ENCODE results near the gene CCDC39.

CCDC39 gene

DNA sequence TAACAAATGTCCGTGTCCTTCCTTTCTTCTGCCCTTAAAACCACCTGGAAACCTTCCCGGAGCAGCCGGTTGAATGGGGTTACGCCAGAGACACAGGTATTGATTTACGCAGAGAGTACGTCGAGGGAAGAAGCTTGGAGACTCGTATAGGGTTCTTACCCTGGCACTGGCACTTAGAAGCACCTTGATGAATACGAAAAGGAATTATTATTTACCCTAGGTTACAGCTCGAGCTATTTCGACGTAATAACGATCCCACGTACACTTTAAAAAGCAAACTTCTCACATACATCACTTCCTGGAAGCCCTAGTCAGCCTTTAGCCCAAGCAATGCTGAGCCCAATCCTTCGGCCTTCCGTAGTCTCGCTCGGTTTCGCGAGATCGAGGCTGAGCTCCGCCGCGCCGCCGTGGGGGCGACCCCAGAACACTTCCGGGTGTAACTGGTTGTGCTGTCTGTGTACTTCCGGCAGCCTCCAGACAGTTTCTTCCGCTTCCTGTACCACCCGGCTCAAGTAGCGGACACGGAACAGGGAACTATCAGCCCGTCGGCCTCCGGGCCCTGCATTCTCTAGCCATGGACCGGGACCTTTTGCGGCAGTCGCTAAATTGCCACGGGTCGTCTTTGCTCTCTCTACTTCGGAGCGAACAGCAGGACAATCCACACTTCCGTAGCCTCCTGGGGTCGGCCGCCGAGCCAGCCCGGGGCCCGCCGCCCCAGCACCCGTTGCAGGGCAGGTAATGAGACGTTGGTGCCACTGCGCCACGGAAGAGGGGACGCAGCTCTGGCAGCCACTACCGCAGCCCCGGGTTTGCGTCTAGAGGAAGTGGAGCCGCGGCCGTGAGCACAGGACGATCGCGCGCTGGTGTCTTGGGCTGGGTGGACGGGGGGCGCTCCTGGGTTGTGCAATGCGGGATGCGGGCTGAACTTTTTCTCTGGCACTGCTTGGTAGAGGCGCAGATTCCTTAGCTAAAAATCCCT lies 77.3 kb downstream of the CCDC39 start, which contains the start of gene TTC14 (continued):
- TF ChIP-seq, protein P1, sequence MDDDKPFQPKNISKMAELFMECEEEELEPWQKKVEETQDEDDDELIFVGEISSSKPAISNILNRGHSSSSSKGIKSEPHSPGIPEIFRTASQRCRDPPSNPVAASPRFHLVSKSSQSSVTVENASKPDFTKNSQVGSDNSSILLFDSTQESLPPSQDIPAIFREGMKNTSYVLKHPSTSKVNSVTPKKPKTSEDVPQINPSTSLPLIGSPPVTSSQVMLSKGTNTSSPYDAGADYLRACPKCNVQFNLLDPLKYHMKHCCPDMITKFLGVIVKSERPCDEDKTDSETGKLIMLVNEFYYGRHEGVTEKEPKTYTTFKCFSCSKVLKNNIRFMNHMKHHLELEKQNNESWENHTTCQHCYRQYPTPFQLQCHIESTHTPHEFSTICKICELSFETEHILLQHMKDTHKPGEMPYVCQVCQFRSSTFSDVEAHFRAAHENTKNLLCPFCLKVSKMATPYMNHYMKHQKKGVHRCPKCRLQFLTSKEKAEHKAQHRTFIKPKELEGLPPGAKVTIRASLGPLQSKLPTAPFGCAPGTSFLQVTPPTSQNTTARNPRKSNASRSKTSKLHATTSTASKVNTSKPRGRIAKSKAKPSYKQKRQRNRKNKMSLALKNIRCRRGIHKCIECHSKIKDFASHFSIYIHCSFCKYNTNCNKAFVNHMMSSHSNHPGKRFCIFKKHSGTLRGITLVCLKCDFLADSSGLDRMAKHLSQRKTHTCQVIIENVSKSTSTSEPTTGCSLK (tag by site-specific recombination; IDR thresholded peaks at IDR 0.05): no peak
- TF ChIP-seq ZNF157 (tag by site-specific recombination; IDR thresholded peaks at IDR 0.05) (no peak), ZNF610 (tag by site-specific recombination; IDR thresholded peaks at IDR 0.05; ENCODE audit: borderline replicate concordance) (no peak), ZFHX2 (tag by site-specific recombination; conservative IDR thresholded peaks at IDR 0.05) (peak; percentile 51; the same call in 1 of the 2 replicates), ZNF792 (tag by site-specific recombination; IDR thresholded peaks at IDR 0.05) (no peak), ZNF426 (tag by site-specific recombination; IDR thresholded peaks at IDR 0.05) (no peak), ZNF510 (tag by site-specific recombination; IDR thresholded peaks at IDR 0.05; ENCODE audit: insufficient replicate concordance) (no peak), ZNF548 (tag by site-specific recombination; IDR thresholded peaks at IDR 0.05) (no peak), ZNF138 (tag by site-specific recombination; IDR thresholded peaks at IDR 0.05; ENCODE audit: borderline replicate concordance) (no peak), ZNF76 (tag by site-specific recombination; IDR thresholded peaks at IDR 0.05; ENCODE audit: borderline replicate concordance, low read depth) (no peak), WT1 (tag by site-specific recombination; IDR thresholded peaks at IDR 0.05) (no peak), SCRT1 (tag by site-specific recombination; IDR thresholded peaks at IDR 0.05; ENCODE audit: borderline replicate concordance) (no peak), ZNF747 (tag by site-specific recombination; IDR thresholded peaks at IDR 0.05) (no peak), ZIC2 (tag by site-specific recombination; IDR thresholded peaks at IDR 0.05) (no peak), EGR2 (tag by site-specific recombination; IDR thresholded peaks at IDR 0.05; ENCODE audit: low read depth) (no peak), ZNF10 (tag by site-specific recombination; IDR thresholded peaks at IDR 0.05) (no peak), ZNF335 (tag by site-specific recombination; conservative IDR thresholded peaks at IDR 0.05) (peak; percentile 64), ZBTB8A (tag by site-specific recombination; IDR thresholded peaks at IDR 0.05) (peak; percentile 69)
- TF ChIP-seq, protein P2, sequence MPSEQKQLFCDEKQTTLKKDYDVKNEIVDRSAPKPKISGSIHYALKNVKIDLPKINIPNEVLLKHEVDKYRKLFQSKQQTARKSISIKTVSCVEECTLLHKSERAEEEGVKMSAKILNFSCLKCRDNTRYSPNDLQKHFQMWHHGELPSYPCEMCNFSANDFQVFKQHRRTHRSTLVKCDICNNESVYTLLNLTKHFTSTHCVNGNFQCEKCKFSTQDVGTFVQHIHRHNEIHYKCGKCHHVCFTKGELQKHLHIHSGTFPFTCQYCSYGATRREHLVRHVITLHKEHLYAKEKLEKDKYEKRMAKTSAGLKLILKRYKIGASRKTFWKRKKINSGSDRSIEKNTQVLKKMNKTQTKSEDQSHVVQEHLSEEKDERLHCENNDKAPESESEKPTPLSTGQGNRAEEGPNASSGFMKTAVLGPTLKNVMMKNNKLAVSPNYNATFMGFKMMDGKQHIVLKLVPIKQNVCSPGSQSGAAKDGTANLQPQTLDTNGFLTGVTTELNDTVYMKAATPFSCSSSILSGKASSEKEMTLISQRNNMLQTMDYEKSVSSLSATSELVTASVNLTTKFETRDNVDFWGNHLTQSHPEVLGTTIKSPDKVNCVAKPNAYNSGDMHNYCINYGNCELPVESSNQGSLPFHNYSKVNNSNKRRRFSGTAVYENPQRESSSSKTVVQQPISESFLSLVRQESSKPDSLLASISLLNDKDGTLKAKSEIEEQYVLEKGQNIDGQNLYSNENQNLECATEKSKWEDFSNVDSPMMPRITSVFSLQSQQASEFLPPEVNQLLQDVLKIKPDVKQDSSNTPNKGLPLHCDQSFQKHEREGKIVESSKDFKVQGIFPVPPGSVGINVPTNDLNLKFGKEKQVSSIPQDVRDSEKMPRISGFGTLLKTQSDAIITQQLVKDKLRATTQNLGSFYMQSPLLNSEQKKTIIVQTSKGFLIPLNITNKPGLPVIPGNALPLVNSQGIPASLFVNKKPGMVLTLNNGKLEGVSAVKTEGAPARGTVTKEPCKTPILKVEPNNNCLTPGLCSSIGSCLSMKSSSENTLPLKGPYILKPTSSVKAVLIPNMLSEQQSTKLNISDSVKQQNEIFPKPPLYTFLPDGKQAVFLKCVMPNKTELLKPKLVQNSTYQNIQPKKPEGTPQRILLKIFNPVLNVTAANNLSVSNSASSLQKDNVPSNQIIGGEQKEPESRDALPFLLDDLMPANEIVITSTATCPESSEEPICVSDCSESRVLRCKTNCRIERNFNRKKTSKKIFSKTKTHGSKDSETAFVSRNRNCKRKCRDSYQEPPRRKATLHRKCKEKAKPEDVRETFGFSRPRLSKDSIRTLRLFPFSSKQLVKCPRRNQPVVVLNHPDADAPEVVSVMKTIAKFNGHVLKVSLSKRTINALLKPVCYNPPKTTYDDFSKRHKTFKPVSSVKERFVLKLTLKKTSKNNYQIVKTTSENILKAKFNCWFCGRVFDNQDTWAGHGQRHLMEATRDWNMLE (tag by site-specific recombination; conservative IDR thresholded peaks at IDR 0.05; ENCODE audit: low read depth): peak; percentile 100
- TF ChIP-seq, protein P3, sequence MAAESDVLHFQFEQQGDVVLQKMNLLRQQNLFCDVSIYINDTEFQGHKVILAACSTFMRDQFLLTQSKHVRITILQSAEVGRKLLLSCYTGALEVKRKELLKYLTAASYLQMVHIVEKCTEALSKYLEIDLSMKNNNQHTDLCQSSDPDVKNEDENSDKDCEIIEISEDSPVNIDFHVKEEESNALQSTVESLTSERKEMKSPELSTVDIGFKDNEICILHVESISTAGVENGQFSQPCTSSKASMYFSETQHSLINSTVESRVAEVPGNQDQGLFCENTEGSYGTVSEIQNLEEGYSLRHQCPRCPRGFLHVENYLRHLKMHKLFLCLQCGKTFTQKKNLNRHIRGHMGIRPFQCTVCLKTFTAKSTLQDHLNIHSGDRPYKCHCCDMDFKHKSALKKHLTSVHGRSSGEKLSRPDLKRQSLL (tag by site-specific recombination; IDR thresholded peaks at IDR 0.05): no peak
- TF ChIP-seq, protein P4, sequence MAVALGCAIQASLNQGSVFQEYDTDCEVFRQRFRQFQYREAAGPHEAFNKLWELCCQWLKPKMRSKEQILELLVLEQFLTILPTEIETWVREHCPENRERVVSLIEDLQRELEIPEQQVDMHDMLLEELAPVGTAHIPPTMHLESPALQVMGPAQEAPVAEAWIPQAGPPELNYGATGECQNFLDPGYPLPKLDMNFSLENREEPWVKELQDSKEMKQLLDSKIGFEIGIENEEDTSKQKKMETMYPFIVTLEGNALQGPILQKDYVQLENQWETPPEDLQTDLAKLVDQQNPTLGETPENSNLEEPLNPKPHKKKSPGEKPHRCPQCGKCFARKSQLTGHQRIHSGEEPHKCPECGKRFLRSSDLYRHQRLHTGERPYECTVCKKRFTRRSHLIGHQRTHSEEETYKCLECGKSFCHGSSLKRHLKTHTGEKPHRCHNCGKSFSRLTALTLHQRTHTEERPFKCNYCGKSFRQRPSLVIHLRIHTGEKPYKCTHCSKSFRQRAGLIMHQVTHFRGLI (tag by site-specific recombination; IDR thresholded peaks at IDR 0.05): no peak
- TF ChIP-seq, protein P5, sequence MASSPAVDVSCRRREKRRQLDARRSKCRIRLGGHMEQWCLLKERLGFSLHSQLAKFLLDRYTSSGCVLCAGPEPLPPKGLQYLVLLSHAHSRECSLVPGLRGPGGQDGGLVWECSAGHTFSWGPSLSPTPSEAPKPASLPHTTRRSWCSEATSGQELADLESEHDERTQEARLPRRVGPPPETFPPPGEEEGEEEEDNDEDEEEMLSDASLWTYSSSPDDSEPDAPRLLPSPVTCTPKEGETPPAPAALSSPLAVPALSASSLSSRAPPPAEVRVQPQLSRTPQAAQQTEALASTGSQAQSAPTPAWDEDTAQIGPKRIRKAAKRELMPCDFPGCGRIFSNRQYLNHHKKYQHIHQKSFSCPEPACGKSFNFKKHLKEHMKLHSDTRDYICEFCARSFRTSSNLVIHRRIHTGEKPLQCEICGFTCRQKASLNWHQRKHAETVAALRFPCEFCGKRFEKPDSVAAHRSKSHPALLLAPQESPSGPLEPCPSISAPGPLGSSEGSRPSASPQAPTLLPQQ (tag by site-specific recombination; IDR thresholded peaks at IDR 0.05): peak; percentile 42; the same call in 1 of the 2 replicates
- TF ChIP-seq, protein P6, sequence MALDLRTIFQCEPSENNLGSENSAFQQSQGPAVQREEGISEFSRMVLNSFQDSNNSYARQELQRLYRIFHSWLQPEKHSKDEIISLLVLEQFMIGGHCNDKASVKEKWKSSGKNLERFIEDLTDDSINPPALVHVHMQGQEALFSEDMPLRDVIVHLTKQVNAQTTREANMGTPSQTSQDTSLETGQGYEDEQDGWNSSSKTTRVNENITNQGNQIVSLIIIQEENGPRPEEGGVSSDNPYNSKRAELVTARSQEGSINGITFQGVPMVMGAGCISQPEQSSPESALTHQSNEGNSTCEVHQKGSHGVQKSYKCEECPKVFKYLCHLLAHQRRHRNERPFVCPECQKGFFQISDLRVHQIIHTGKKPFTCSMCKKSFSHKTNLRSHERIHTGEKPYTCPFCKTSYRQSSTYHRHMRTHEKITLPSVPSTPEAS (tag by site-specific recombination; IDR thresholded peaks at IDR 0.05): 0 out of 2 replicates have a peak, but pooled peaks have one; percentile 16
- TF ChIP-seq, protein P7, sequence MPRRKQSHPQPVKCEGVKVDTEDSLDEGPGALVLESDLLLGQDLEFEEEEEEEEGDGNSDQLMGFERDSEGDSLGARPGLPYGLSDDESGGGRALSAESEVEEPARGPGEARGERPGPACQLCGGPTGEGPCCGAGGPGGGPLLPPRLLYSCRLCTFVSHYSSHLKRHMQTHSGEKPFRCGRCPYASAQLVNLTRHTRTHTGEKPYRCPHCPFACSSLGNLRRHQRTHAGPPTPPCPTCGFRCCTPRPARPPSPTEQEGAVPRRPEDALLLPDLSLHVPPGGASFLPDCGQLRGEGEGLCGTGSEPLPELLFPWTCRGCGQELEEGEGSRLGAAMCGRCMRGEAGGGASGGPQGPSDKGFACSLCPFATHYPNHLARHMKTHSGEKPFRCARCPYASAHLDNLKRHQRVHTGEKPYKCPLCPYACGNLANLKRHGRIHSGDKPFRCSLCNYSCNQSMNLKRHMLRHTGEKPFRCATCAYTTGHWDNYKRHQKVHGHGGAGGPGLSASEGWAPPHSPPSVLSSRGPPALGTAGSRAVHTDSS (tag by site-specific recombination; IDR thresholded peaks at IDR 0.05): no peak

Measured in HEK293 (cell line).